GM12878 (cell line): Measurements from ENCODE around the gene INO80D. TPM values are rescaled to one million over a fixed set of nuclear protein-coding genes. Genes with fewer than 3 reads are reported as not detected.

Experiments used
- ASH2L ChIP-seq: fragments of 300-600, 200-600 bp; sonication (generic); IDR thresholded peaks from 2 replicates; pipeline ENCODE4 v1.6.1; 2017; ENCODE audit warnings: low read depth, mild to moderate bottlenecking, borderline replicate concordance
- MEF2B ChIP-seq: fragments of 450-650 bp; IDR thresholded peaks from 2 replicates; pipeline ENCODE4 v1.6.1; 2018; ENCODE audit warnings: mild to moderate bottlenecking, moderate library complexity; ENCODE audit not compliant: partially characterized antibody, poor library complexity, severe bottlenecking
- NFYA ChIP-seq: IDR thresholded peaks from 2 replicates; pipeline ENCODE4 v1.6.1; 2011; ENCODE audit warnings: low read depth, mild to moderate bottlenecking, low read length, improper control_type of control experiment, borderline replicate concordance
- TBL1XR1 ChIP-seq: IDR thresholded peaks from 2 replicates; pipeline ENCODE4 v1.6.1; 2012; ENCODE audit warnings: low read depth, low read length, improper control_type of control experiment
- polyA plus RNA-seq, 11 experiments: library from polyadenylated mRNA; depleted of rRNA in 4 of 11; unstranded in 6 of 11; stranded (reverse) in 5 of 11; fragments of >200 nt; fragmentation: Nextera tagmentation in 4 of 11; fragmentation: Illumina TruSeq in 1 of 11; extraction: Ambion mirVana in 4 of 11; extraction: Trizol in 1 of 11; gene quantifications; 1 replicate in 1 of 11; 2 replicates in 10 of 11; pipeline versions ENCODE4 v1.2.1 to v1.2.3, GENCODE V29; 2011 to 2016; ENCODE audit warnings: inconsistent platforms in 2 of 11, missing spikeins in 2 of 11, low read depth in 1 of 11
- total RNA-seq, 4 experiments: library from RNA; depleted of rRNA in 3 of 4; stranded (reverse); fragments of >200 nt in 3 of 4; fragmentation: Illumina TruSeq in 1 of 4; extraction: Trizol in 1 of 4; gene quantifications; 2 replicates each; pipeline versions ENCODE4 v1.2.1 to v1.2.3, GENCODE V29; 2013 to 2021
- TF ChIP-seq, protein P1 (sequence below): fragments of 450-650 bp; IDR thresholded peaks from 2 replicates; pipeline ENCODE4 v1.6.1; 2017; ENCODE audit warnings: mild to moderate bottlenecking, moderate library complexity
- TF ChIP-seq, protein P2 (sequence below): fragments of 450-650 bp; IDR thresholded peaks from 2 replicates; pipeline ENCODE4 v1.6.1; 2017; ENCODE audit warnings: borderline replicate concordance

INO80D gene
- total and polyA plus RNA-seq, 10 of the 15 experiments (the other 5 are each of a cell fraction or from before 2014, with no cell fraction given) = 0.73 to 16.3 (median 4.7) TPM

DNA sequence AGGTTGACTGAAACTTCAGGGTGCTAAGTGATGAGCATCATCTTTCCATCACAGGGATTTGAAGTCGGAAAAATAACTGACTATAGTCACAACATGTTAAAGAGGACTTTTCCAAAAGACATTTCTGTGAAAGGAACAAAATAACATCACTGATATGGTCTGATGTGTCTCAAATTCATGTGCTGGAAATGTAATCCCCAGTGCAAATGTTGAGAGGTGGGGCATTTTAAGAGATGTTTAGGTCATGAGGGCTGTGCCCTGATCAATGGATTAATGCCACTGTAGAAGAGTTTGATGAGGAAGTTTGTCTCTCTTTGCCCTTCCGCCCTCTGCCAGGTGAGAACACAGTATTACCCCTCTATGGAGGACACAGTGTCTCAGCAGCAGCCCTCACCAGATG, 95.9 kb downstream of the INO80D start (continued):
- TF ChIP-seq, protein P1, sequence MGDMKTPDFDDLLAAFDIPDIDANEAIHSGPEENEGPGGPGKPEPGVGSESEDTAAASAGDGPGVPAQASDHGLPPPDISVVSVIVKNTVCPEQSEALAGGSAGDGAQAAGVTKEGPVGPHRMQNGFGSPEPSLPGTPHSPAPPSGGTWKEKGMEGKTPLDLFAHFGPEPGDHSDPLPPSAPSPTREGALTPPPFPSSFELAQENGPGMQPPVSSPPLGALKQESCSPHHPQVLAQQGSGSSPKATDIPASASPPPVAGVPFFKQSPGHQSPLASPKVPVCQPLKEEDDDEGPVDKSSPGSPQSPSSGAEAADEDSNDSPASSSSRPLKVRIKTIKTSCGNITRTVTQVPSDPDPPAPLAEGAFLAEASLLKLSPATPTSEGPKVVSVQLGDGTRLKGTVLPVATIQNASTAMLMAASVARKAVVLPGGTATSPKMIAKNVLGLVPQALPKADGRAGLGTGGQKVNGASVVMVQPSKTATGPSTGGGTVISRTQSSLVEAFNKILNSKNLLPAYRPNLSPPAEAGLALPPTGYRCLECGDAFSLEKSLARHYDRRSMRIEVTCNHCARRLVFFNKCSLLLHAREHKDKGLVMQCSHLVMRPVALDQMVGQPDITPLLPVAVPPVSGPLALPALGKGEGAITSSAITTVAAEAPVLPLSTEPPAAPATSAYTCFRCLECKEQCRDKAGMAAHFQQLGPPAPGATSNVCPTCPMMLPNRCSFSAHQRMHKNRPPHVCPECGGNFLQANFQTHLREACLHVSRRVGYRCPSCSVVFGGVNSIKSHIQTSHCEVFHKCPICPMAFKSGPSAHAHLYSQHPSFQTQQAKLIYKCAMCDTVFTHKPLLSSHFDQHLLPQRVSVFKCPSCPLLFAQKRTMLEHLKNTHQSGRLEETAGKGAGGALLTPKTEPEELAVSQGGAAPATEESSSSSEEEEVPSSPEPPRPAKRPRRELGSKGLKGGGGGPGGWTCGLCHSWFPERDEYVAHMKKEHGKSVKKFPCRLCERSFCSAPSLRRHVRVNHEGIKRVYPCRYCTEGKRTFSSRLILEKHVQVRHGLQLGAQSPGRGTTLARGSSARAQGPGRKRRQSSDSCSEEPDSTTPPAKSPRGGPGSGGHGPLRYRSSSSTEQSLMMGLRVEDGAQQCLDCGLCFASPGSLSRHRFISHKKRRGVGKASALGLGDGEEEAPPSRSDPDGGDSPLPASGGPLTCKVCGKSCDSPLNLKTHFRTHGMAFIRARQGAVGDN = no peak
- TF ChIP-seq NFYA (no peak), MEF2B (no peak), ASH2L (no peak), TBL1XR1 (no peak)
- TF ChIP-seq, protein P2, sequence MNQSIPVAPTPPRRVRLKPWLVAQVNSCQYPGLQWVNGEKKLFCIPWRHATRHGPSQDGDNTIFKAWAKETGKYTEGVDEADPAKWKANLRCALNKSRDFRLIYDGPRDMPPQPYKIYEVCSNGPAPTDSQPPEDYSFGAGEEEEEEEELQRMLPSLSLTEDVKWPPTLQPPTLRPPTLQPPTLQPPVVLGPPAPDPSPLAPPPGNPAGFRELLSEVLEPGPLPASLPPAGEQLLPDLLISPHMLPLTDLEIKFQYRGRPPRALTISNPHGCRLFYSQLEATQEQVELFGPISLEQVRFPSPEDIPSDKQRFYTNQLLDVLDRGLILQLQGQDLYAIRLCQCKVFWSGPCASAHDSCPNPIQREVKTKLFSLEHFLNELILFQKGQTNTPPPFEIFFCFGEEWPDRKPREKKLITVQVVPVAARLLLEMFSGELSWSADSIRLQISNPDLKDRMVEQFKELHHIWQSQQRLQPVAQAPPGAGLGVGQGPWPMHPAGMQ = no peak
